Adipocyte (in vitro differentiated cells): Measurements from ENCODE around the gene DGKI.

Experiments
- DNase-seq: peaks from one replicate; pipeline ENCODE4 v3.0.0-alpha.2; 2015; ENCODE audit warnings: low read depth
- H3K27me3 ChIP-seq: replicated peaks from 2 replicates; pipeline ENCODE4 v1.7.0; 2013; ENCODE audit warnings: mild to moderate bottlenecking, low read length, moderate library complexity; ENCODE audit not compliant: control insufficient read depth, insufficient read depth
- H3K36me3 ChIP-seq: 2 replicates; pipeline ENCODE4 v1.7.0; 2013; ENCODE audit warnings: low read length, mild to moderate bottlenecking, moderate library complexity; ENCODE audit not compliant: control insufficient read depth, insufficient read depth, severe bottlenecking
- H3K4me1 ChIP-seq: 2 replicates; pipeline ENCODE4 v1.7.0; 2013; ENCODE audit warnings: mild to moderate bottlenecking, low read length, moderate library complexity; ENCODE audit not compliant: control insufficient read depth, insufficient read depth
- H3K4me3 ChIP-seq: 2 replicates; pipeline ENCODE4 v1.7.0; 2013; ENCODE audit warnings: mild to moderate bottlenecking, low read length, moderate library complexity
- H3K9ac ChIP-seq: 2 replicates; pipeline ENCODE4 v1.7.0; 2013; ENCODE audit warnings: mild to moderate bottlenecking, low read length, moderate library complexity
- H3K9me3 ChIP-seq: 2 replicates; pipeline ENCODE4 v1.7.0; 2013; ENCODE audit warnings: mild to moderate bottlenecking, low read length, moderate library complexity; ENCODE audit not compliant: control insufficient read depth

DGKI gene

DNA sequence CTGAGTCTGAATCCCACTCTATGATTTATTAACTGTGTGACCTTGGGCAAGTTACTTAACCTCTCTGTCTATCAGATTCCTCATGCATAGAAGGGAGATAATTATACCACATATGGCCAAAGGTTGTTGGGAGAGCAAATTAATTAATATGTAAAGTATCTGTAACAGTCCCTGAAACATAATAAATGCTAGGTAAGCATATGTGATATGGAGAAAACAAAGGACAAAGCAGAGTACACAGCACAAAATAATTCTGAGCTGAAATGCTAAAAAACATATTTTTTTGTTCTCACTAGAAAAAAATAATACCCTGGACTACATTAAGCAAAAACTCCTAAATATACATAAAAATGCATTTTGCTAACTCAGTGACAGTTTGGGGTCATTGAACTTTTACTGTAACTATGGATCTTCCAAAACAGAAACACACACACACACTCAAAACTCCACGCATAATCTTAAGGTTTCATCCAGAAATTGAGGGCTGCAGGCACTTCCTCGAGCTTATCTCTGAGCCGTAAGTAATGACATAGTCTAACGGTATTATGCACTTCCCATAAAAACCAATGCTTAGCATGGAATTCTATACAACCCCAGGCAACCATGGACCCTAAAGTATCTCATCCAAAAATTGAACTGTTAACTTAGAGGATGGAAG, 301.6 kb downstream of the DGKI start:
- no peak overlapping the region for H3K4me3 ChIP-seq
- H3K36me3 ChIP-seq: peaks cover 10% of the 10 kb centered on the region
- DNase-seq: no peak
- H3K9me3 ChIP-seq: no peaks in the 10 kb centered on the region
- no peak overlapping the region for H3K9ac ChIP-seq
- H3K27me3 ChIP-seq: no peaks in the 10 kb centered on the region
- H3K4me1 ChIP-seq: no peaks in the 10 kb centered on the region

- Histone ChIP-seq H3K27me3 (no peaks in the 10 kb centered on the region), H3K36me3 (peaks cover 7% of the 10 kb centered on the region), H3K9ac (no peak overlapping the region), H3K4me3 (no peak overlapping the region), H3K9me3 (no peaks in the 10 kb centered on the region), H3K4me1 (peaks cover 2% of the 10 kb centered on the region)
- peak; percentile 37 for DNase-seq
Observed at GRCh38 chr7:137544453-137545058, 302.2 kb downstream of the DGKI start.

DNA sequence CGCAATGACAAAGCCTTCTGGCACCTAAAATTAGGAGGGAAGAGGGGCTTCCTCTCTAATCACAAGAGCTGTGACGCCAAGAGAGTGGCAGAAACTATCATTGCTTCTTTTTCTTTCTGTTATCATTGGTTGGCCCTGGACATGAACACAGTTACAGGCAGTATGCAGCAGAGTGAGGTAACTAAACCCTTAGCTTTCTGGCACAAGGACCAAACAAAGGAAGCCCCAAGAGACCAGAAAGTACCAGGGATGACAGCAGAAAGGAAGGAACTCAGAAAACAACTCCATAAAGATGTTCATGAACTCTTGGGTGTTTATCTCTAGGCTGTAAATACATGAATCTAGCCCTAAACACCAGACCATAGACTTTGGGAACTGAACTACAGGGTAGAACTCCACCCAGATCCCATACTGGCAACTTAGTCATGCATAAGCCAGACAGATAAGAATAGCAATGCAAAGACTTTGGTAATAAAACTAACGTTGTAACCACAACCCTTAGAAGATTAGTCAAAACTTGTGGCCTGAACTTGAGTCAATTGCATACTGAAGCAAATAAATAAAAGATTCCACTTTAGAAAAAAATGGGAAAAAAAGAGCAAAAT, 307.6 kb downstream of the DGKI start:
- Histone ChIP-seq H3K4me1 (peaks cover 23% of the 10 kb centered on the region), H3K9ac (peak overlapping the region; percentile 16), H3K9me3 (no peaks in the 10 kb centered on the region), H3K36me3 (no peaks in the 10 kb centered on the region), H3K4me3 (no peak overlapping the region), H3K27me3 (no peaks in the 10 kb centered on the region)
- DNase-seq: peak; percentile 61

- H3K9me3 ChIP-seq: no peaks in the 10 kb centered on the region
- peak overlapping the region; percentile 34 for H3K4me3 ChIP-seq
- peak; percentile 62 for DNase-seq
Observed at GRCh38 chr7:137538361-137538762, 308.4 kb downstream of the DGKI start.

DNA sequence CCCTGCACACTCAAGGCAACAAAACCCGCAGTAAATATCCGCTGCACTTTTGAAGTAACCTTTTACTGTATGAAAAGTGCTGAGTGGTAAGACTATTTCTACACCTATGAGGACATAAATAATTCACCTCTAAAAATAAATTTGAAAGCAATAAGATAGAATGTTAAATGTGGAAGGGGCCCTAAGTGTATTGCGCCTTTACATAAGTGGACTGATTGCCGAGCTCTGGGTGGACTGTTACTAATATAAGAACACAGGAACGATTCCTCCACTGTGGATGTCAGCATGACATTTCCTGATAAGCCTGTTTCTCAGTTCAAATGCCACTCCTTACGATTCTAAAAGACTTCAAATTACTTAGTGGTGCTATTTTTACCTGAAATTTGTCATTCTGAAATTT, 311.2 kb downstream of the DGKI start:
- DNase-seq: no peak
- Histone ChIP-seq H3K4me1 (peaks cover 23% of the 10 kb centered on the region), H3K9me3 (no peaks in the 10 kb centered on the region)

More at GRCh38 chr7:137538361-137538762, 308.4 kb downstream of the DGKI start:
- Histone ChIP-seq H3K4me1 (peaks cover 23% of the 10 kb centered on the region), H3K9ac (peak overlapping the region; percentile 16), H3K36me3 (no peaks in the 10 kb centered on the region), H3K27me3 (no peaks in the 10 kb centered on the region)

GRCh38 chr7:137531671-137532070, 315.1 kb downstream of the DGKI start:
- DNase-seq: no peak
- H3K36me3 ChIP-seq: peaks cover 4% of the 10 kb centered on the region
- no peak overlapping the region for H3K9ac ChIP-seq

More for the DNA sequence above, 311.2 kb downstream of the DGKI start:
- no peak overlapping the region for H3K9ac ChIP-seq
- H3K36me3 ChIP-seq: peaks cover 4% of the 10 kb centered on the region
- no peaks in the 10 kb centered on the region for H3K27me3 ChIP-seq
- H3K4me3 ChIP-seq: no peak overlapping the region

GRCh38 chr7:137527634-137528033, 319.1 kb downstream of the DGKI start:
- Histone ChIP-seq H3K4me1 (no peaks in the 10 kb centered on the region), H3K27me3 (no peaks in the 10 kb centered on the region), H3K4me3 (no peak overlapping the region), H3K9ac (no peak overlapping the region), H3K9me3 (no peaks in the 10 kb centered on the region), H3K36me3 (peaks cover 4% of the 10 kb centered on the region)
- no peak for DNase-seq

More at GRCh38 chr7:137531671-137532070, 315.1 kb downstream of the DGKI start:
- no peak overlapping the region for H3K4me3 ChIP-seq
- H3K27me3 ChIP-seq: no peaks in the 10 kb centered on the region
- H3K4me1 ChIP-seq: no peaks in the 10 kb centered on the region
- H3K9me3 ChIP-seq: no peaks in the 10 kb centered on the region

DNA sequence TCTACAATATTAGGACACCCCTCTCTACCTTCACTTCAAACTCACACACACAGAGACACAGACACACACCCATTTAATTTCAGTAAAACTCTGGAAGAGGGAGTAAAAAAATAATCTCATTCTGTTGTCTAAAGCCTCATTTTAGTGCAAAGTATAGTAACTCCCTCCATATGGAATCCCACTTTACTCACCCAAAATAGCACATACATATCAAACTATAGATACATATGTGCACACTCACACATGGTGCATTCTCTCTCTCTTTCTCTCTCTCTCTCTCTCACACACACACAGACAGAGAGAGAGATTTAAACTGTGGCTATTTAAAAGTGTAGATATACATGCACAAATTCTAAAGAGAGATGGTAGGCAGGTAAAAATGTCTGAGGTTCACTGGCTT, 323.6 kb downstream of the DGKI start:
- Histone ChIP-seq H3K4me1 (no peaks in the 10 kb centered on the region), H3K9ac (no peak overlapping the region), H3K27me3 (no peaks in the 10 kb centered on the region), H3K4me3 (no peak overlapping the region), H3K9me3 (no peaks in the 10 kb centered on the region), H3K36me3 (peaks cover 6% of the 10 kb centered on the region)
- DNase-seq: no peak

DNA sequence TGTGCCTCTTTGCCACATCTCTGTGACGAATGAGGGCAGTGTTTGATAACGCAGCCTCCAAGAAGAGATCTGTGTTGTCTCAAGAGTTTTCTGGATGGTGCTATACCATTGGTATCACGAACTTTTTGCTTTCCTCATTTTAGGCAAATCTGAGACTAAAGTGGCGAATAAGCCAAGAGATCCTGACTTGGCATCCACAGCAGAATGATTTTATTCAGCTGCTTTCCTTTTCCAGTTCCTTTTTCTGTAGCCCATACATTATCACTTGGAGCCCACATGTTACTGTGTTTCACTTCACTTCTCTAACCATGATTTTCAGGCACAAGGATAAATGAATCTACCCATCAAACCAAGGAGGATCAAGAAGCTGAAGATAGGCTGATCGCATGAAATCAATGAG, 325.3 kb downstream of the DGKI start:
- H3K4me3 ChIP-seq: no peak overlapping the region
- H3K36me3 ChIP-seq: peaks cover 6% of the 10 kb centered on the region
- no peaks in the 10 kb centered on the region for H3K9me3 ChIP-seq
- no peak overlapping the region for H3K9ac ChIP-seq
- DNase-seq: no peak
- H3K4me1 ChIP-seq: no peaks in the 10 kb centered on the region
- H3K27me3 ChIP-seq: no peaks in the 10 kb centered on the region

DNA sequence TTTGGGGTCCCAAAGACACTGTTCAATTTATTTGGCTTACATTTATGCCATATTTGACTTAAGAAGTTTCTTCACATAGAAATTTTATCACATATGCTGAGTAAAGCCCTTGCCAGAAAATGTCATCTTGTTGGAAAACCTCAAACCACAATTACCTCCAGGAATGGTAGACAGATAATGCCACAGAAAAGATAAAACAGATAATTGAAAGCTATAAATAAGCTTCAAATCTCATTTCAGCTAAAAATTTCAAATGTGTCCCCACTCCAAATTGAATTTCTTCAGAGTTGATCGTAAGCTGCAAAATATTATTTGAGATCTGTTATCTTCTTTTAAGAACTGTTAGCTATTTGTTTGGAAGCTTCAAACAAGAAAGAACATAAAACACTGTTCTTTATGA, 326.8 kb downstream of the DGKI start:
- no peaks in the 10 kb centered on the region for H3K9me3 ChIP-seq
- peaks cover 6% of the 10 kb centered on the region for H3K36me3 ChIP-seq
- H3K4me1 ChIP-seq: no peaks in the 10 kb centered on the region
- no peaks in the 10 kb centered on the region for H3K27me3 ChIP-seq
- no peak overlapping the region for H3K9ac ChIP-seq
- DNase-seq: peak; percentile 9
- no peak overlapping the region for H3K4me3 ChIP-seq

- Histone ChIP-seq H3K4me1 (no peaks in the 10 kb centered on the region), H3K9me3 (no peaks in the 10 kb centered on the region), H3K9ac (no peak overlapping the region), H3K36me3 (peaks cover 6% of the 10 kb centered on the region), H3K4me3 (no peak overlapping the region), H3K27me3 (no peaks in the 10 kb centered on the region)
- DNase-seq: no peak
Observed at GRCh38 chr7:137519181-137519691, 327.5 kb downstream of the DGKI start.
